Esophagus mucosa (tissue), 1 donor: ENCODE data around the gene BCL2L13. TPM values are rescaled to one million over a fixed set of nuclear protein-coding genes. Genes with fewer than 3 reads are reported as not detected.

Experiments used
- total RNA-seq: library from RNA; stranded (reverse); gene quantifications from one replicate; pipeline ENCODE4 v1.2.4, GENCODE V29; 2023
- donor health status: DM: yes; HTN: yes; CAD: no.

BCL2L13 gene
- total RNA-seq, 1 donor from 2014 or later, result 34.0 TPM

Other genes with a start within 250 kb of the BCL2L13 start
- gene SLC25A18, start 75.3 kb upstream of the BCL2L13 start, total RNA-seq, result 0.08 TPM
- 87.6 TPM for gene ATP6V1E1, start 10.0 kb upstream of the BCL2L13 start, total RNA-seq
- 12.3 TPM for gene BID, start 135.7 kb downstream of the BCL2L13 start, total RNA-seq